Activated CD8-positive, alpha-beta memory T cell treated with anti-CD3 and anti-CD28 coated beads, Interleukin-2, amount 50 U/mL, for 24 hours (primary cell): ENCODE results near the gene SRSF12.

Experiments used
- DNase-seq: peaks from one replicate; pipeline ENCODE4 v3.0.0-alpha.2; 2020; ENCODE audit errors: extremely low read depth

The SRSF12 gene

DNA sequence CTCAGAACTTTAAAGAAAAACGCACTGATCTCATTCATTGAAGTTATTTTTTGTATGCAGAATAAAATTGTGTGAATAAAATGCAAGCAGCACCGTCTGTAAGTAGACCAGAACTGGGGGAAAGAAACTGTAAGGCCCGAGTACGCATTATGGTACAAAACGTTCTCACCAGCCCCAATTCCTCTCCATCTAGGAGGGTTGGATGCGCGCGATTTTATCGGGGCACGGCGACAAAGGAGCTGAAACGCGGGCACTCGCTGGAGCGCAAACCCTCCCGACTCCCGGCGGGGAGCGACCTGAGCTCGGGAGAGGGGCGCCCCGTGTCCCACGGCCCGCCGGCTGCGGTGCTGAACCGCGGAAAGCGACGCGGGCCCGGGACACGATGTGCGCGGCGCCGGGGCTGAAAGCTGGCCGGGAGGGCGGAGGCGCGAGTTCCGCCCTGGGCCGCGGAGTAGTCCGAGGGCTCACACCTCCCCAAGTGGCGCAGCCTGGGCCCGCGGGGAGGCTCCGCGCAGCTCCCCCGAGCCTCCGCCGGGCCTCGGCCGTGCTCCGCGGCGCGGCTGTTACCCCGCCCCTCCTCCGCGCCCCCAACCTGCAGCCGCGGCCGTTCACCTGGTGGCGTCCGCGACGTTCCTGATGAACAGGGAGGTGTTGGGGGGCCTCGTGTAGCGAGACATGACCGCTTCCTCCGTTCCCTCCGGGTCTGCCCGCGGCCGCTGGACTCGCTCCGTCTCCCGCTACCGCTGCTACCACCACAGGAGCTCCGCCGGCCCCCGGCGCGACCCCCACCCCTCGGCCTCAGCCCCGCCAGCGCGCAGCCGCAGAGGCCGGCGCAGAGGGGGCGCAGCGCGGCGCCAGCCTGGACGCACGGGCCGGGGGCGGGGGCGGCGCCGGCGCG lies at the start of gene SRSF12:
SRSF12 (minus strand) TSS at position 861 of the 898 bp plus-strand sequence; CDS start at position 677, 184 bp downstream.
- DNase-seq: no peak

DNA sequence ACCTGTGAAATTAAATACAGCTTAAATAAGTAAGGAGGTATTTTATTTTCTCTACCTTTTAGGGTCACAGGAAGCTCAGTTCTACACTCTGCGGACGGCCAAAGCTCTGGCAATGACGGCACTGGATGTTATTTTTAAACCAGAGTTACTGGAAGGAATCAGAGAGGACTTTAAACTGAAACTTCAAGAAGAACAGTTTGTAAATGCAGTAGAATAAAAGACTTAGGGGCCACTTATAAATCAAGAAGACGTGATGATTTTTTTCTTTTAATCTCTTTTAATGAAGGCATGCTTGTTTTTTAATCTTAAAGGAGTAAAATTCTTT lies 44.1 kb upstream of the SRSF12 start:
- no peak for DNase-seq

DNA sequence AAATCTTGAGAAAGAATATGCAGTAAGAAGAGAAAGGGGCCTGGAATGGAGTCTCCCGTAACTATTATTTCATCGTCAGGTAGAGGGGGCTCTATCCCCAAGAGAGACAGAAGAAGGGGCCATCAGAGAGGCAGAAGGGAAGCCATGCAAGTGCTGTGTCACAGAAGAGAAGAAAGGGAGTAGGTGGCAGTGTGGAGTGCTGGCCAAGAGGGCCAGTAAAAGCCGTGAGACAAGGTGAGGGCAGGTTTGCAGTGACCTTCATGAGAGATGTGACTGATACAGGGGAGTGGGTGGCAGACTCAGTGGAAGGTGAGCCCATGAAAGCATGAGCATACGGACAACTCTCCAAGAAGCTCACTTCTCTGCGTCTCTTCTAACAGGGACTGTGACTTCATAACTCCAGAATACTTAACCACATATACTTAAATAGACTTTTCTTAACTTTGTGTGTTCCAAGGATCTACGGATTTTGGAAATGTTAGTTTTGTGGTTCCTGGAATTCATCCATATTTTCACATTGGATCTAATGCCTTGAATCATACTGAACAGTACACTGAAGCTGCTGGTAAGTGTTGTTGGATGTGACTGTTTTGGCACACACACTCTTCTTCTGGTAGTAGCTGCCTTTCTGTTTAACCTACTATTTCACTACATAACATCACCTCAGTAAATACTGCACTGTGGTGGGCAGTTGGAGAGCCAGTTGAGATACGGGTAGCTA lies 43.6 kb upstream of the SRSF12 start:
- DNase-seq: no peak

DNA sequence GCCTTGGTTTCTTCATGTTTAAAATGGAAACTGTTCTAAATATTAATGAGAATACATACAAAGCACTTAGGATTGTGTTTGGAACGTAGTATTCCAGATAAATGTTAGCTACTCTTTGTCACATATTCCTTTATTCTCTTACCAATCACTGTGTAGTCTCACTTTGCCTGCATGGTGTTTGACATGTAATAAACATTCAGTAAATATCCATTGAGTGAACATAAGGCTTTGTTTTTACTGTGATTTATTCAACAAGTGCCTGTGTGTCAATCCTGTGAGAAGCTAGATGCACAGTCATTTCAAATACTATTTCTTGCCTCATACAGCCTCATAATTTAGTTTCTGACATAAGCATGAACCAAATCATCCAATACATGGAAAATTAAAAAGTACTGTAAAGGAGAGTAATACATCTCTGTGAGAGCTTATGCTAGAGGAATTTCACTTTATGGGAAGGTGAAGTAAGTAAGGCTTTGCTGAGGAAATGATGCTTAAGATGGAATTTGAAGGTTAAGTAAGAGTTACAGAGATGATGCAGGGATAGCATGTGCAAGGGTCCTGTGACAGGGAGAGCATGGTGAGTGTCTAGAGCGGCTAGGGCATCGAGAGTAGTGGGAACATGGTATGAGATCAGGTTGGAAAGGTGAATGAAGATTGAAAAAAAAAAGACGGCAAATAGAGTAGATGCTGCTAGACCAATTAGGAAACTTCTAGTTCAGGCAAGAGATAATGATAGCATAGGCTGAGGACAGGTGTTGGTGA lies 42.6 kb upstream of the SRSF12 start:
- DNase-seq: no peak

DNA sequence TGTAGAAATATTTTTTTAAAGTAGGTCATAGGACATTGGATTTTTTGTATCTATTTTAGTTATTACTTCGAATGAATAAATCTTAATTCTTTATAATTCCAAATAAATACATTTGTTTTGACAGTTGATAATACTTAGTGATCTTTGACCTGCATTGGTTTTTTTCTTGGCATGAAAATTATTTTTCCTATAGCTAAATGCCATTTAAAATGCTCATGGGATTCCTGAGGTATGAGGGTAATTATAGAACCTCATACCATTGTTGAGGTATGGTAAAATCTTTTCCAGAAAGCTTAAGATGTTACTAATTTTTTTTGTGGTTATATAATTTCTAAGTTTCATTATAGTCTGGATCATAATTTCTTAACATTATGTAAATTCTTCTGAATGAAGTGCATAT lies 36.3 kb upstream of the SRSF12 start:
- DNase-seq: no peak

DNA sequence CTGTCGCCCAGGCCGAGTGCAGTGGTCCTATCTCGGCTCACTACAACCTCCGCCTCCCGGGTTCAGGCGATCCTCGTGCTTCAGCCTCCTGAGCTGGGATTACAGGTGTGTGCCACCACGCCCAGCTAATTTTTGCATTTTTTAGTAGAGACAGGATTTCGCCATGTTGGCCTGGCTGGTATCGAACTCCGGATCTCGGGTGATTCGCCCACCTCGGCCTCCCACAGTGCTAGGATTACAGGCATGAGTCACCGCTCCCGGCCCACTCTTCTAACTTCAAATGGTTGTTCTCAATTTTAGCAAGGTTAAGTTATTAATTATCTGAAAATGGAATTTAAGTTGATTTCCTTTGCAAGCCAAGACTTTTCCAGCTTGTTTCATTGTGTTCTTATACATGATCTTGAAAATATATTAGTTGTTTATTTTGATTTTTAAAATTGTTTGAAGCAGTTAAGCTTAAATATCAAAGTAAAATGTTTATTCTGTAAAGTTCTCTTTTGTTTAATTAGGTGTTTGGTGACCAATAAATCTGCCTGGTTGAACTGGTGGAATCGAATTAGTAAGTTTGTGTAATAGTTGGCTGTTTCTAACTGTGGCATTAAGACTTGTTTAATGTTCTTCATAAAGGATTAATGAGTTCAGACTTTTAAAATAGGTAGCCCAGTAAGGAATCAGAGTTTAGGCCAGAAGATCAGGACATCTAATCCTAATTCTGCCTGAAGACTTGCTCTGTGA lies 30.3 kb upstream of the SRSF12 start:
- DNase-seq: no peak

DNA sequence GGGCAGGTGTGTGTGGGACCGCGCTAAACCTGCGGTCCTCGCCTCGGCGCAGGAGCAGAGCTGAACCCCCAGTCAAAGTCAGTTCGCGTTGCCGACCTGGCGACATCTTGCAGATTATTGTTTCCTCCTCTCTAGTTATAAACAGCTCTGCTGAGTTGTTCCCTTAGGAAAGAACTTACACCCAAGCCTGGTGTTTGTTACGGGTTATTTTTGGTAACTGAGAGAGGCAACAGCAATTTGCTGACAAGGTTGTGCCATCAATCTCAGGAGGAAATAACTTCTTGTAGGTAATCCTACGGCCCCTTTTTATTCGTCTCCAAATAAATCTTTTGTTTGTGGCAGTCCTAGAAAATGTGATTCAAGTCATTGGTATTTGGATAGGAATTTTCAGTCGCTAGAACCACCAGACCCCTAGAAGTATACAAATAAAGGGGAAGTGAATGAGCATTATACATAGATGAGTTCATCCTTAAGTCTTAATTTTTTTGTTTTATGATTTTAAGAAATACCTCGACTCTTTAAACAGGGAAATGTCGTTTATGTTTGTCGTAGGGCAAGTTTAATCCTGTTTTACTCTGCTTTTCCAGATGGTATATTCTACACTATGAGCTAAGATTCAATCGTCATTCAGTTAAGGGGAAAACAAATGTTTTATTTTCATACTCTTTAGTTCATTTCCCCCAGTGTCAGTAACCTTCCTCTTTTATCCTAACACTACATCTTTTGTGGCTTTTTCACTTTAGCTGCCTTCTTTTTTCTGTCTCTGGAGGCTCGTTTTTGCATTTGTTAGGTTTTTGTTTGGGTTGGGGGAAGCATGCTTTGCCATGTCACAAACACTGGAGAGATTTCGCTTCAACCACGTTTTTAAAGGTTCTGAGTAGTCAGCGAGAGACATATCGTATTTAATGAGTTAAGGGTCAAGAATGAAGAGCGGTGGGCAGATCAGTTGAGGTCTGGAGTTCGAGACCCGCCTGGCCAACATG lies 29.1 kb upstream of the SRSF12 start:
- no peak for DNase-seq

DNA sequence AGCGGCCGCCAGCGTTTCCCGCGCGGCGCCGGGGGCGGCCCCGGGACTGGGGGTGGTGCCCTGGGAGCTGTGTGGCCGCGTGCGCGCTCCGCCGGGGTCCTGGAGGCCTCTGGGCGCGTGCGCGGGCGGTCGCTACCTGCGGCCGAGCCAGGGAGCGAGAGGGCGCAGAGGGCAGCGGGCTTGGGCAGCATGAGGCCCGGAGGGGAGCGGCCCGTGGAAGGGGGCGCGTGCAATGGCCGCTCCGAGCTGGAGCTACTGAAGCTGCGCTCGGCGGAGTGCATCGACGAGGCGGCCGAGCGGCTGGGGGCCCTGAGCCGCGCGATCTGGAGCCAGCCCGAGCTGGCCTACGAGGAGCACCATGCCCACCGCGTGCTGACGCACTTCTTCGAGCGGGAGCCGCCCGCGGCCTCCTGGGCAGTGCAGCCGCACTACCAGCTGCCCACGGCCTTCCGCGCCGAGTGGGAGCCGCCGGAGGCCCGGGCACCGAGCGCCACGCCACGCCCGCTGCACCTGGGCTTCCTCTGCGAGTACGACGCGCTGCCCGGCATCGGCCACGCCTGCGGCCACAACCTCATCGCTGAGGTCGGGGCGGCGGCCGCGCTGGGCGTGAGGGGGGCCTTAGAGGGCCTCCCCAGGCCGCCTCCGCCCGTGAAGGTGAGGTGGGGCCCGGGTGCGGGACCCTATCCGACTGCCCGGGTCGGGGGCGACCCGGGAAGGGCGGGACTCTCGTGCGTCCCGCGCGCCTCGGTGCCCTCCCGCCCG lies 28.3 kb upstream of the SRSF12 start, which contains the start of gene PM20D2:
PM20D2 (plus strand) TSS at position 100 of the 762 bp plus-strand sequence; CDS start at position 190, 90 bp downstream.
- DNase-seq: peak; percentile 28

DNA sequence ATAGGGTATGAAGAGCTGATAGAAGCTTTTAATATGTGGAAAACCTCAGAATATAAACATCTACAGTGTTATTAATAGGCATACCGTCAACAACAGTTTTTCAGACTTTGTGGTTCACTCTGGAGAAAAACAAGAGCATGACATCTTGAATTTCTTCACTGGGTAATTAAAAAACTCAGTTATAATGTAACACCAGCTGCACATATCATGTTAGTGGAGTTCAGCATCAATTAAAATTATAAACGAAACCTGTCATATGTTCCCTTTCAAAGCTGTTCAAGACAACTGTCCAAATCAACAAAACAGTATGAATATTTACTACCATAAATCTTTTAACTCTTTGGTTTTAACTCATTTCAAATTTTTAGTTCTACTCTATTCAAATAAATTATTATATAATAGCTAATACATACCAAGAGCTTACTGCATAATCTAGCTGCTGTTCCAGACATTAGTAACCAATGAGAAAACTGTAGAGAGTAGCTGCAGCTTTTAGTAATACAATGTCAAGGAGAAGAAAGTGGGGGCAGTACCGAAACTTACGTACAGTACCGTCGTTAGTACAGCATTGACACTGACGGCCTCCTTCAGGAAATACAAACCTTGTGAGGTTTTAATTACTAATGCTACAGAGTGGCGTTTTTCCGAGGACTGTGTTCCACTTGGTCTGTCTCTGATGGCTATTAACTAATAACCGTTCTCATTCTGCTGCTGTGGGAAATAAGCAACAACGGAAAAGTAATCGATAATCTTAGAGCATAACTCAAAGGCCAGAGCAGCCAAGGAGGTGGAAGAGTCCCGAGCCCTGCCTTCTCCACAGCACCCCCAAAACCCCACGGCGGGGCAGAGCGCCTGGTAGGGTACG lies 27.5 kb upstream of the SRSF12 start:
- DNase-seq: no peak

DNA sequence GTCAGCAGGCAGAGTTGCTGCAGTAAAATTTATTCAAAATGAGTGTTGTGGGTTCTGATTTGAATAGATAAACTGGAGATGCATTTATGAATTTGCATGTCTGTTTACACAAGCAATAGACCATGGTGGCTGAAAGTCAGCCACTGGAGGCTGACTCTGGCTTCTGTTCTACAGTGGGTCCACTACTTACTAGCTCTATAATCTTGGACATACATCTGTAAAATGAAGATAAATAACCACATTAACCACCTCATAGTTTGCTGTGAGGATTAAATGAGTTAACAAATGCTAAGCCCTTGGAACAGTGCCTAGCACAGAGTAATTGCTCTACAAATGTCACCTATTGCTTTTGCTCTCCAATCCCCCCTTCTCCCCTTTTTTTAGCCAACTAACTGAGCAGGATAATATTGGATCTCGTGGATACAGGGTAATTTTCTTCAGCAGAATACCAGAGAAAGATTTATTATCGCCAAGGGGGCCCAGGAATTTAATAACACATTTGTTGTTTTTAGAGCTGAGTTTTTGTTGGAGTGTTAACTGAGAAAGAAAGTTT lies 26.6 kb upstream of the SRSF12 start:
- no peak for DNase-seq

DNA sequence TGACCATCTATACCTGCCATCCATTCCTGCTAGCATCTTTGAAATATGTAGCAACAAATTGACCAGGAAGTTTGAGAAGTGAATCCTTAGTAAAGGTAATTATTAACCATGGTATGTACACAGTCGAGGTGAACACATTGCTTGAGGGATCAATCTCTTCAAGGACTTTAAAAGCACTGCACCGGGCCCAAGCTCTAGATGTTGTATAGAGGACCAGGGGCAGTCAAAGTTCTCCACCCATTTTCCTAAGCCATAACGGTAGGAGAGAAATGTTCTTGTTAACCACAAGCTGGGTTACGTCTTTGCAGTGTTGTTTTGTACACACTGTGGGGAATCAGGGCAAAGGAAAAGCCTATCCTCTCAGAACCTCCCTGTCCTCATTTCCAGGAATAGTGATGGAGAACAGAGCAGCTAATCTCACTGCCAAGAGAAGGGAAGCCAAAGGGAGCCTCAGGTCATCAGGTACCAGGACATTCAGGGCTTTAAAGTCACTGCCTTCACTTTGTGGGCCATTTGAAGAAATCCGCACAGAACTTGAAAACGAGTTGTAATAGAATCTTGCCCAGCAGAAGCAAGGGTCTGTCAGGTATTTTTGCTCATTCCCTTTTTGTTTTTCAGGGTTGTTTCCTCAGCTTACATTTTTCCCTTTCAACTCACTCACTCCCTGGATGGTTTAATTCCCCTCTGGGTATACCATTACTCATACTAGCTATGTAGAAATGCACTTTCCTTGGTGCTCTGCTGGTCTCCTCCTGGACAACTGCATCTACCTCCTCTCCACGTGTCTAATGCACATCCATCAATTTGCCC lies 22.7 kb upstream of the SRSF12 start:
- no peak for DNase-seq

DNA sequence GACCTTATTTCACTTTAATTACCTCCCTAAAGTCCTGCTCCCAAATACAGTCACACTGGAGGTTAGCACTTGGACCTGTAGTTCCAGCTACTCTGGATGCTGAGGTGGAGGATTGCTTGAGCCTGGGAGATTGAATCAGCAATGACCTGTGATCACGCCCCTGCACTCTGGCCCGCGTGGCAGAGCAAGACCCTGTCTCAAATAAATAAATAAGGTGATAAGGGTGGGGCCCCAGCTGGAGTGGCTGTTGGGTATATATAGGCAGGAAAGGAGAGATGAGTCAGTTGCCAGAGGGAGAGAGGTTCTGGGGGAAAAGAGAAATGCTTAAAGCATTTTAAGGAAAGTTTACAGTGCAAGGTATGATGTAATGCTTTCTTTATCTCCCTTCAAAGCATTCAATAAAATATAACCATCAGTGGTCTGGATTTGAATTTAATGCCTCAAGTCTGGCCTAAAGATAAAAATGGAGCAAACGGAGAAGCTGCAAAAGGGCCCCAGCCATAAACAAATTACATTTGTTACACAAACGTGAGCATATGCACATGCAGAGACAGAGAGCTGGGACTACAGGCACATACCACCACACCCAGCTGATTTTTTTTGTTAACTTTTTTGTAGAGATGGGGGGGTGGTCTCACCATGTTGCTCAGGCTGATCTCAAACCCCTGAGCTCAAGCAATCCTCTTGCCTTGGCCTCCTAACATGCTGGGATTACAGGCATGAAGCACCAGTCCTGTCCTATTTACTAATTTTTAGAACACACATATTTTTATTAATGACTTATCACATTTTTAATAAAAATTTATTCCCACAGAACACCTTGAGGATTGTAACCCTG lies 21.9 kb upstream of the SRSF12 start:
- DNase-seq: no peak

DNA sequence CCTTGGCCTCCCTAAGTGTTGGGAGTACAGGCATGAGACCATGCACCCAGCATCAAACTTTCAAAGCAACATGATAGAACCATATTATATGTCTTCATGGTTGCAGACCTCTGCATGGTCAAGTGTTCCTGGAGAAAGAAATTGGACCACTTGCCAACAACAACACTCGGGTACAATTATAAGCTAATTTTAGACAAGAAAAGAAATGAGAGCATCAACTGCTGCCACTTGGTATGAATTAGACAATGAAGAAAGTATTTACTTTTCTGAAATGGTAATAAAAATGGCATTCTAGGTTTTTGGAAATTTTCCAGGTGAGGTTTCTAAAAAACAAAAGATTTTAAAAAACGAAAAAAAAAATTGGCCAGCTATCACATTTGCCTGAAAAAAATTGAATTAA lies 20.3 kb upstream of the SRSF12 start:
- DNase-seq: no peak

DNA sequence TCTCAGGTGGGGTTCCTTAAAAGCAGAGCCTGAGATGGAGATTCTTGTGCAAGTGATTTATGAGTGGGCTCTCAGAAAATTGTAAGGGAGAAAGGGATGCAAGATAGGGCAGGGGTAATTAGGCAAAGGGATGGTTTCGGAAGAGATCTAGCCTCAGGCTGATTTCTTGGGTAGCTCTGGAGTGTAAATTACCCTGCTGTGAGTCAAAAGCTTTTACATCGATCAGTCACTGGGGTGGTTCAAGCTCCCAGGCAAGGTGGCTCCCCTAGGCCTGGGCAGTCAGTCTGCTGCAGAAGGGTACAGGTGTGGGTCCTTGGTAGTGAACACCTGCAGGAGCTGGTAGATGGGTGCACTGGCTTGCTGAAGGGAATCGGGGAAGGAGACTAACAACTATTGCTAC lies 16.9 kb upstream of the SRSF12 start:
- DNase-seq: no peak

DNA sequence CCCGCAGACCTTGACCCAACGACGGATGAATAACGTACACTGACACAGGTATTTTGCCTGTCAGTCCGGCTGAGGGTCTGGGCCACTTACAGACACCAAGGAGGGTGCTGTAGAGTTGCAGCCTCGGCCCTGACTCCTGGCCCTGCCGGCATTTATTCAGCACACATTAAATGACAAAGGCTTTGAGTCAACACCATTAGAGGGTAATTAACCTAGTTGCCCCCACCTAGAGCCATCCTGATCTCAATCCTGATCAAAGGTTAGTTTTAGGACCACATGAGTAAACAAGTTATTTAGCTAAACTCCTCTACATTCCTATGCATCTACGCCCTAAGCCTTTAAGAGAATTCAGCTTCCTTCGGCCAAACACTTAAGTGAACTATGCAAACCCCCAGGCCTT lies 16.1 kb upstream of the SRSF12 start:
- DNase-seq: no peak

DNA sequence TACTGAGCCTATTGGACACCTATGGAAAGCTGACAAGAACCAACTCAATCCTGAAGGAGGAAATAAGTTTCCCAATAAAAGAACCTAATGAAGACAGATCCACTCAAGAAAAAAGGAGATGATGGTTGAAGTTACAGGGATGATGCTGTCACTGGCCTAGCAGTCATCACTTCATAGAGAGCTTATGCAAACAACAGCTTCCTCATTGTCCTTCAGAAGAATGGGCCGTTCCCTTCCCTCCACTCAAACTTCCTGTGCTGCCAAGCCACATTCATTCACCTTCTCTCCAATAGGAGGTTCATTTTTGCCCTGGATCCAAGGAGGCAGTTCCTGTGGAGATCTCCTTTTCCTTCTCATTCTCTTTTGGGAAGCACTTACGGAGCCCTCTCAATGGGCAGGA lies 14.2 kb upstream of the SRSF12 start:
- no peak for DNase-seq

DNA sequence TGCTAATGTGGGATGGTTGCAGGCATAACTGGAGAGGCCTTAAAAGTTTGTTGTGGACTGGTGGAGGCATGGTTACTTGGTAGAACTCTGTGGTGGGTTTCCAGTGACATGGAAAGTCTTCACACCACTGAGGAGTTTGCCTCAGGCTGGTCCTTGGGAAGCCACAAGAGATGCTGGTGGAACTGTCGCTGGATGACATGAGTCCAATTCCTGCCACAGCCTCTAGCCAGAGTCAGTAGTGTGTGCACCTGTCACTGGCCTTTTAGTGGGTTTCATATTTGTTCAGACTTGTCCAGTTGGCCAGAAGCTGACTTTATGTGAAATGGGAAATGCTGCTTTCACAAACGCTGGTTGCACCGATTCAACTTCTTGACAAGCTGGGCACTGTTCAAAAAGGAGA lies 13.7 kb upstream of the SRSF12 start:
- no peak for DNase-seq
